Endothelial cell of umbilical vein (primary cell): ENCODE results near the gene SLC22A23. TPM values are rescaled to one million over a fixed set of nuclear protein-coding genes. Genes with fewer than 3 reads are reported as not detected.

Experiments
- Bru-seq: library from RNA; stranded (reverse); fragments of 400-500 nt; gene quantifications from one replicate; lab custom pipeline; 2021; lab: Mats Ljungman, UMichigan
- BruChase-seq, 2 experiments: library from RNA; stranded (reverse); fragments of 400-500 nt; gene quantifications; one replicate each; lab custom pipeline; 2021; lab: Mats Ljungman, UMichigan
- BruUV-seq: library from RNA; stranded (reverse); fragments of 400-500 nt; replicated peaks from 2 replicates; lab custom pipeline; 2021; lab: Mats Ljungman, UMichigan
- CTCF ChIA-PET: fragments of 300-600, 350-600 bp; sonication (Branson Sonifier 250); formaldehyde crosslinking; loops from one replicate; lab custom pipeline; 2021; ENCODE audit warnings: antibody characterized with exemption, inconsistent platforms; lab: Charles Lee
- POLR2A ChIA-PET: fragments of 300-600, 350-600 bp; sonication (Branson Sonifier 250); formaldehyde crosslinking; loops from one replicate; lab custom pipeline; 2021; ENCODE audit warnings: antibody characterized with exemption, inconsistent platforms; lab: Charles Lee
- DNase-seq: peaks from one replicate; pipeline ENCODE4 v3.0.0-alpha.2; 2011; ENCODE audit warnings: low read depth, low spot score
- FAIRE-seq: peaks from 2 replicates; lab custom pipeline; 2011; peaks lifted over from hg19 to GRCh38; lab: Jason Lieb, UNC
- H2AFZ ChIP-seq: 2 replicates; pipeline ENCODE4 v1.6.0; 2012; ENCODE audit warnings: low read depth, low read length, control low read depth, inconsistent platforms
- H3K27ac ChIP-seq: 2 replicates; pipeline ENCODE4 v1.5.1; 2011; ENCODE audit warnings: low read depth, mild to moderate bottlenecking, control low read depth, low read length, moderate library complexity; ENCODE audit not compliant: insufficient read depth
- H3K27me3 ChIP-seq, 2 experiments: 2 replicates each; pipeline versions ENCODE4 v1.6.0 to v1.6.1; 2011; ENCODE audit warnings: low read length in 2 of 2, mixed read lengths in 1 of 2; ENCODE audit not compliant: control insufficient read depth in 2 of 2, insufficient read depth in 2 of 2
- H3K36me3 ChIP-seq, 2 experiments: 2 replicates in 1 of 2; 3 replicates in 1 of 2; pipeline ENCODE4 v1.5.1; 2011; ENCODE audit warnings: low read length in 2 of 2, mild to moderate bottlenecking in 1 of 2, moderate library complexity in 1 of 2; ENCODE audit not compliant: control insufficient read depth in 2 of 2, insufficient read depth in 2 of 2; ENCODE audit errors: extremely low read depth in 1 of 2
- H3K4me1 ChIP-seq: 3 replicates; pipeline ENCODE4 v1.5.1; 2011; ENCODE audit warnings: mild to moderate bottlenecking, low read length; ENCODE audit not compliant: control insufficient read depth, insufficient read depth; ENCODE audit errors: extremely low read depth
- H3K4me2 ChIP-seq: 2 replicates; pipeline ENCODE4 v1.6.1; 2011; ENCODE audit warnings: low read length, control low read depth, mixed read lengths; ENCODE audit not compliant: insufficient read depth
- H3K4me3 ChIP-seq, 3 experiments: fragments of 200-600 bp in 1 of 3; sonication (generic), shearing (Covaris generic) in 1 of 3; replicated peaks in 1 of 3; 2 replicates each; pipeline ENCODE4 v1.5.1; 2011 to 2016; ENCODE audit warnings: control low read depth in 3 of 3, low read length in 3 of 3, mild to moderate bottlenecking in 2 of 3, inconsistent platforms in 1 of 3, low read depth in 1 of 3, moderate library complexity in 1 of 3; ENCODE audit not compliant: insufficient read depth in 1 of 3
- H3K79me2 ChIP-seq: 2 replicates; pipeline ENCODE4 v1.6.0; 2012; ENCODE audit warnings: low read length, inconsistent platforms; ENCODE audit not compliant: control insufficient read depth, insufficient read depth
- H3K9ac ChIP-seq: replicated peaks from 2 replicates; pipeline ENCODE3; 2011; ENCODE audit warnings: low read length, control low read depth; ENCODE audit not compliant: insufficient read depth; ENCODE audit errors: extremely low read depth
- H3K9me1 ChIP-seq: replicated peaks from 3 replicates; pipeline ENCODE4 v1.6.0; 2011; ENCODE audit warnings: mild to moderate bottlenecking, low read length; ENCODE audit not compliant: control insufficient read depth, insufficient read depth; ENCODE audit errors: extremely low read depth
- H3K9me3 ChIP-seq: replicated peaks from 2 replicates; pipeline ENCODE4 v1.5.1; 2012; ENCODE audit warnings: low read length, inconsistent platforms; ENCODE audit not compliant: control insufficient read depth, insufficient read depth
- H4K20me1 ChIP-seq: replicated peaks from 2 replicates; pipeline ENCODE3; 2011; ENCODE audit warnings: mild to moderate bottlenecking, low read length; ENCODE audit not compliant: control insufficient read depth, insufficient read depth; ENCODE audit errors: extremely low read depth
- CTCF ChIP-seq, 2 donors: IDR thresholded peaks; 1 replicate in 1 of 2; 2 replicates in 1 of 2; pipeline ENCODE4 v1.5.1; 2011; ENCODE audit warnings: low read length in 2 of 2, mild to moderate bottlenecking in 2 of 2, moderate library complexity in 2 of 2, control low read depth in 1 of 2, inconsistent platforms in 1 of 2, low read depth in 1 of 2; ENCODE audit not compliant: insufficient read depth in 1 of 2; ENCODE audit errors: extremely low read depth in 1 of 2
- JUN ChIP-seq: IDR thresholded peaks from 2 replicates; pipeline ENCODE4 v1.6.1; 2011; ENCODE audit warnings: borderline replicate concordance, low read depth; ENCODE audit not compliant: insufficient read length, insufficient read depth
- MAX ChIP-seq: IDR thresholded peaks from 2 replicates; pipeline ENCODE4 v1.6.1; 2011; ENCODE audit not compliant: insufficient read depth, insufficient read length
- dilution Hi-C: fragments of 300-500 bp; cut with MboI; formaldehyde crosslinking; loops from one replicate; pipeline ENCODE4 v1.15.0; 2019; ENCODE audit warnings: low sequenced_read_pairs; ENCODE audit not compliant: extremely low pct_ligation_motif_present
- intact Hi-C: fragments of 100-400 bp; cut with micrococcal nuclease; formaldehyde crosslinking; loops from one replicate; pipeline ENCODE4 v1.10.0; 2022
- long read RNA-seq: library from polyadenylated mRNA; stranded (forward); transcript quantifications from one replicate; pipeline ENCODE4 v2.0.0, GENCODE V29; 2021
- polyA minus RNA-seq, 3 experiments: library from RNA; depleted of rRNA, polyadenylated mRNA; stranded (reverse); fragments of >200 nt; gene quantifications; 1 replicate in 1 of 3; 2 replicates in 2 of 3; pipeline ENCODE4 v1.2.3, GENCODE V29; 2011
- polyA plus RNA-seq, 4 experiments: library from polyadenylated mRNA; depleted of rRNA in 3 of 4; stranded (reverse) in 3 of 4; unstranded in 1 of 4; fragments of >200 nt; gene quantifications; 2 replicates each; pipeline versions ENCODE4 v1.2.1 to v1.2.3, GENCODE V29; 2011 to 2012; ENCODE audit warnings: missing spikeins in 1 of 4
- total RNA-seq: library from RNA; stranded (reverse); gene quantifications from 2 replicates; pipeline ENCODE4 v1.2.3, GENCODE V29; 2021

SLC22A23 gene
- total RNA-seq (10.8 and 14.3 TPM in 2 replicates), polyA plus RNA-seq (4.0 and 4.2 TPM in 2 replicates), polyA minus RNA-seq (11.6 and 15.7 TPM in 2 replicates), Bru-seq, nascent RNA (percentile 58 among the genes with signal in this experiment), BruChase-seq, experiment 1, labeled RNA remaining after a 6-hour chase (percentile 50 among the genes with signal in this experiment), BruChase-seq, experiment 2, labeled RNA remaining after a 2-hour chase (percentile 55 among the genes with signal in this experiment)
- 4.0 and 4.5 TPM in 2 replicates for polyA plus RNA-seq (2011; cell fraction: cytosol; rRNA removed)
- 8.8 and 10.7 TPM in 2 replicates for polyA plus RNA-seq (2011; cell fraction: nucleus; rRNA removed)
- 2.7 and 4.0 TPM in 2 replicates for polyA plus RNA-seq (2012)
- 1.0 TPM for polyA minus RNA-seq (2011; cell fraction: cytosol; rRNA and poly(A)+ RNA removed)
- 15.9 and 18.5 TPM in 2 replicates for polyA minus RNA-seq (2011; cell fraction: nucleus; rRNA and poly(A)+ RNA removed)
- long read RNA-seq, full-length matches to known transcripts: 4 of 7 reads
- long read RNA-seq, partial matches to known transcripts: 1 of 7 reads
- long read RNA-seq, other reads (novel, unspliced or antisense): 2 of 7 reads

- Histone ChIP-seq H3K79me2 (no peaks in the 10 kb centered on the region), H3K27me3 (peaks cover 7 to 20% of the 10 kb centered on the region in 2 experiments), H3K4me3 (peak within 1 kb of the TSS; percentile 18 to 67 (median 46)), H2AFZ (peak within 1 kb of the TSS; percentile 61), H3K9me3 (no peaks in the 10 kb centered on the region), H4K20me1 (no peaks in the 10 kb centered on the region), H3K4me2 (peak within 1 kb of the TSS; percentile 65), H3K4me1 (peaks cover 5% of the 10 kb centered on the region), H3K9me1 (no peaks in the 10 kb centered on the region), H3K36me3 (no peaks in the 10 kb centered on the region), H3K9ac (no peak within 1 kb of the TSS), H3K27ac (no peak within 1 kb of the TSS)
- intact Hi-C loops: loop anchor here (1.0 to 5.0 kb wide), 4 partner anchors 105 to 275 kb away; no protein-coding TSS in a partner anchor
- TF ChIP-seq MAX: no peak
- peak; percentile 35 to 60 for TF ChIP-seq CTCF (IDR thresholded peaks at IDR 0.05; ENCODE audit: extremely low read depth in 1 of 2, insufficient read depth in 1 of 2, low read depth in 1 of 2, low read length in 2 of 2)
- TF ChIP-seq JUN: no peak
- FAIRE-seq (no peak), DNase-seq (peak; percentile 39)
- ChIA-PET POLR2A (interaction anchor here (0.5 kb wide), 1 partner anchor 199 kb away, joined by 3 read pairs; the partner anchor contains the start of gene PSMG4), CTCF (interaction anchor here (0.6 to 1.6 kb wide), 8 partner anchors 11 to 178 kb away, joined by 3 to 6 read pairs (median 4); no protein-coding TSS in a partner anchor)
- dilution Hi-C loops: no loop called here
- BruUV-seq: no TSS peak
Observed at GRCh38 chr6:3456898-3457709, at the start of gene SLC22A23. Gene SLC22A23, minus strand, starts transcription at chr6:3457050. Its CDS starts 491 bp downstream, at chr6:3456559.
